HUES6 (cell line): ENCODE results near the gene SYNJ2.

Experiments
- H3K27ac ChIP-seq: 2 replicates; pipeline ENCODE4 v1.7.0; 2013; ENCODE audit warnings: low read depth, mild to moderate bottlenecking, low read length, inconsistent platforms
- H3K27me3 ChIP-seq: 2 replicates; pipeline ENCODE4 v1.6.1; 2013; ENCODE audit warnings: low read length; ENCODE audit not compliant: control insufficient read depth, insufficient read depth
- H3K36me3 ChIP-seq: 2 replicates; pipeline ENCODE4 v1.6.1; 2013; ENCODE audit warnings: low read length; ENCODE audit not compliant: control insufficient read depth, insufficient read depth
- H3K4me1 ChIP-seq: 2 replicates; pipeline ENCODE4 v1.6.1; 2013; ENCODE audit warnings: low read length; ENCODE audit not compliant: control insufficient read depth, insufficient read depth
- H3K4me3 ChIP-seq: 2 replicates; pipeline ENCODE4 v1.5.1; 2013; ENCODE audit warnings: low read depth, low read length
- H3K9ac ChIP-seq: one replicate; pipeline ENCODE4 v1.6.1; 2013; ENCODE audit warnings: mild to moderate bottlenecking, low read length
- H3K9me3 ChIP-seq: 2 replicates; pipeline ENCODE4 v1.6.1; 2013; ENCODE audit warnings: low read depth, low read length; ENCODE audit not compliant: control insufficient read depth, insufficient read depth

Gene SYNJ2

DNA sequence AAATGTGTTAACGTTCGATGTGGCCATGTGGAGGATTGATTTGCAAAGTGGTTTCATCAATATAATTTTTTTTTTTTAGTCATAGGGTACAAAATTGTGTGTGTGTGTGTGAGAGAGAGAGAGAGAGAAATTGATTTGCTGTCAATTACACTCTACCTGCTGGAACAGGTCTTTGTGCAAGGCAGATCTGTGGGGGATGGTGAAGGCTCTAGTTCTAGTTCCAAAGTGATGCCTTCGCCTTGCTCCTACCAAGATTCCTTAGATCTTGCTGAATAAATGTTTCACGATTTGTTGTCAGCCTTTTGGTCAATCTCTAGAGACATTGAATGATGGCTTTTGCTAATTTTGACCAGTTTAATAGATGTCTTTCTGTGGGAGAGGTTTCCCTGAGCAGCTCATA, 121.6 kb downstream of the SYNJ2 start:
- Histone ChIP-seq H3K4me3 (no peak overlapping the region), H3K36me3 (no peaks in the 10 kb centered on the region), H3K9ac (no peak overlapping the region), H3K27me3 (no peaks in the 10 kb centered on the region), H3K4me1 (no peaks in the 10 kb centered on the region), H3K27ac (no peak overlapping the region), H3K9me3 (no peaks in the 10 kb centered on the region)

DNA sequence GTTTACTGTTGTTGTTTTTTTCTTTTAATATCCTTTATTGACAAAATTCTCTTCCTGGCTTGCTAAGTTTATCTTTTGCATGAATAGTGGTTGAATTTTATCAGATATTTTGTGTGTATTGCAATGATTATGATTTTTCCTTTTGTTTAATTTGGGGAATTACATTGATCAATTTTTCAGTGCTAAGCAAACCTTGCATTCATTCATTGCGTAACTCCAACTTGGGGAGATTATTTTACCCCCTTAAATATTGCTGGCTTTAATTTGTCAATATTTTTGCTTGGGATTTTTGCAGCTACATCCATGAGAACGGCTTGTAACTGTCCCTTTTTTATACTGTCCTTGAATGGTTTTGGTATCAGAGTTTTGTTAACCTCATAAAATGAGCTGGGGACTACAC, 123.0 kb downstream of the SYNJ2 start:
- H3K36me3 ChIP-seq = peaks cover 8% of the 10 kb centered on the region
- H3K9ac ChIP-seq = no peak overlapping the region
- H3K4me3 ChIP-seq = no peak overlapping the region
- H3K27me3 ChIP-seq = no peaks in the 10 kb centered on the region
- H3K9me3 ChIP-seq = no peaks in the 10 kb centered on the region
- H3K27ac ChIP-seq = no peak overlapping the region
- H3K4me1 ChIP-seq = no peaks in the 10 kb centered on the region

DNA sequence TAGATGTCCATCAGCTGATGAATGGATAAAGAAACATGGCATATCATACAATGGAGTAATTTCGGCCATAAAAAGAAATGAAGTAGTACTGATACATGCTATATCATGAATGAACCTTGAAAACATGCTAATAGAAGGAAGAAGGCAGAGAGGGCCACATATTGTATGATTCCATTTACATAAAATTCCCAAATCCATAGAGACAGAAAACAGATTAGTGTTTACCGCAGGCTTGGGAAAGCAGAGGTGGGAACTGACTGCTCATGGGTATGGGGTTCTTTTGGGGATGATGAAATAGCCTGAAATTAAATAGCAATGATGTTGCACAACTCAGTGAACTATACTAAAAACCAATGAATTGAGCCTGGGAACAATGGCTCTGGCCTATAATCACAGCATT, 128.1 kb downstream of the SYNJ2 start:
- Histone ChIP-seq H3K27ac (no peak overlapping the region), H3K4me1 (no peaks in the 10 kb centered on the region), H3K4me3 (no peak overlapping the region), H3K27me3 (no peaks in the 10 kb centered on the region), H3K9ac (no peak overlapping the region), H3K36me3 (peaks cover 24% of the 10 kb centered on the region), H3K9me3 (no peaks in the 10 kb centered on the region)

DNA sequence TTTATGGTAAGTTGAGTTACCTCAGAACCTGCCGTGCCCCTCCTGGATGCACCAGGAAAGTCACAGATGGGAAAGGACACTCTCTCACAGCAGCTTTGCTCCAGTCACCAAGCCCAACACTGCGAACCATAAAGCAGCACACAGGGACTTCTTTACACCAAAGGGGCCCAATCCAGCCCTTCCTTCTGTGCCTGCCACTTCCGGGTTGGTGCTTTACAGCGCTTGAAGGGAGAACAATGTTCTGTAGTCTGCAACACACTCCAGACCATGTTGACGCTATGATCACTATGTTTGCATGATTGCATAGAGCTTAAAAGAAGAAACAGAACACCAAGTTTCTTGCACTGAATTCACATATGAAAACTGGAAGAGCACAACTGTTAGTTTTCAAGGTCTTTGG, 129.3 kb downstream of the SYNJ2 start:
- Histone ChIP-seq H3K27ac (no peak overlapping the region), H3K9me3 (no peaks in the 10 kb centered on the region), H3K36me3 (peaks cover 29% of the 10 kb centered on the region), H3K27me3 (no peaks in the 10 kb centered on the region), H3K4me3 (no peak overlapping the region), H3K9ac (no peak overlapping the region), H3K4me1 (no peaks in the 10 kb centered on the region)

DNA sequence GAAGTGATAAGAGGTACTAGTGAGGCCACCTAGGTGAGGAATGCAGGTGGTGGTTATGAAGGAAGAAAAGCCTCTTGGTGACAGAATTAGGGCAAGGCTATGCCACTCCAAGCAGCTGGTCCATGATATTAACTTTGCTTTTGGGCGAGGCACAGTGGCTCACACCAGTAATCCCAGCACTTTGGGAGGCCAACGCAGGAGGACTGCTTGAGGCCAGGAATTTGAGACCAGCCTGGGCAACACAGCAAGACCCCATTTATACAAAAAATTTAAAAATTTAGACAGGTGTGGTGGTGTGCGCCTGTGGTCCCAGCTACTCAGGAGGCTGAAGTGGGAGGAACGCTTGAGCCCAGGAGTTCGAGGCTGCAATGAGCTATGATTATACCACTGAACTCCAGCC, 130.3 kb downstream of the SYNJ2 start:
- Histone ChIP-seq H3K9ac (no peak overlapping the region), H3K9me3 (no peaks in the 10 kb centered on the region), H3K4me1 (no peaks in the 10 kb centered on the region), H3K27ac (no peak overlapping the region), H3K4me3 (no peak overlapping the region), H3K36me3 (peaks cover 32% of the 10 kb centered on the region), H3K27me3 (no peaks in the 10 kb centered on the region)

DNA sequence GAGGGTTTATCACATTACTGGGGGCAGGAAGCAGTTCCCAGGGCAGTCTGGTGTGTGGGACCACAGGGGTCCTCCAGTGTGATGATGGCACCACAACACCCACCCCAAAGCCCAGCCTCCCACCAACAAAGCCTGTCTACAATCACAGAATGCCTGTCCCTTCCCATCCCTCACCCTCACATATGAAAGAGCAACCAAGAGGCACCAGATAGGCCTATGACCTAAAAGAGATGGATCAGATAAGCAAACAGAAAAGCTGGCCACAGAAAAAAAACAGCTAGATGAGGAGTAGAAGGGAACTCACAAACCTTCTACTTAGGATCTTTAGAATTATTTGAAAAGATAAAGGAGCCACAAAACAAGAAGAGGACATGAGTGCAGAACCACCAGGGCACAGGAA, 132.1 kb downstream of the SYNJ2 start:
- H3K9me3 ChIP-seq = no peaks in the 10 kb centered on the region
- H3K27ac ChIP-seq = no peak overlapping the region
- no peak overlapping the region for H3K4me3 ChIP-seq
- no peaks in the 10 kb centered on the region for H3K4me1 ChIP-seq
- H3K27me3 ChIP-seq = no peaks in the 10 kb centered on the region
- peaks cover 28% of the 10 kb centered on the region for H3K36me3 ChIP-seq
- H3K9ac ChIP-seq = no peak overlapping the region

DNA sequence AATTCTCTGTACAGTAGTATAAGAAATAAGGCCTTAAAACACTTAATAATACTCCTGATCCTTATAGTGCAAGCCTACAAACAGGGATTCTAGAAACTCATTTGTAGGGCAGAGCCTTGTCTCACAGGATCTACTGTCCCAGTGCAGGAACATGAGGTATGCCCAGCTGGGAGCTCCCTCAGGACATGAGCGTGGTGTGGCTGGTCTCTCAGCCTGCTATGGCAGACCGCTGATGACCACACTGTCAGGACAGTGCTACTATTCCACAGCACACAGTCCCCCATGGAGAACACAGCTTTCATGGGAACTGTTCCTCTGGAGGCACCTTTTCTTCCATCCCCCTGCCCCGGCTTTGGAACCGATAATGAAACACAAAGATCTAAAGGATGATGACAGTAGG, 133.4 kb downstream of the SYNJ2 start:
- no peak overlapping the region for H3K9ac ChIP-seq
- no peaks in the 10 kb centered on the region for H3K9me3 ChIP-seq
- H3K4me3 ChIP-seq = no peak overlapping the region
- no peaks in the 10 kb centered on the region for H3K27me3 ChIP-seq
- H3K27ac ChIP-seq = no peak overlapping the region
- peaks cover 24% of the 10 kb centered on the region for H3K36me3 ChIP-seq
- no peaks in the 10 kb centered on the region for H3K4me1 ChIP-seq

DNA sequence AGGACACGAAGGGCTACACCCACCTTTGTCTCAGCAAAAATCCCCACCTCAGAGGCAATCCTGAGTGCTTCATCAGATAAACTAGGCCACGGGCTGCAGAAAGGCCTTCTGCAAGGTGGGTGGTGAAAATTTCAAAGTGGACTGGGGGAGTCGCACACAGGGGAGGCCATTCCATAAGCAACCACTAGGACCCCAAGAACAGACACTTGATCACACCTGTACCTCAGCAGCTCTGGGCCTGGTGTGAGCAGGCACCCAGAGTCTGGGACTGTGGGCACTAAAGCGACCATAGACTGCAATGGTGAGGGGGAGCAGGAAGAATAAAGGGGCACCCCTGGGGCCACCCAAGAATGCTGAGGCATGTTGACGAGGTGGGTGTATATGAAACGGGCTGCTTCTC, 133.8 kb downstream of the SYNJ2 start:
- H3K27ac ChIP-seq = no peak overlapping the region
- H3K27me3 ChIP-seq = no peaks in the 10 kb centered on the region
- no peaks in the 10 kb centered on the region for H3K9me3 ChIP-seq
- peaks cover 21% of the 10 kb centered on the region for H3K36me3 ChIP-seq
- no peaks in the 10 kb centered on the region for H3K4me1 ChIP-seq
- no peak overlapping the region for H3K4me3 ChIP-seq
- H3K9ac ChIP-seq = no peak overlapping the region

DNA sequence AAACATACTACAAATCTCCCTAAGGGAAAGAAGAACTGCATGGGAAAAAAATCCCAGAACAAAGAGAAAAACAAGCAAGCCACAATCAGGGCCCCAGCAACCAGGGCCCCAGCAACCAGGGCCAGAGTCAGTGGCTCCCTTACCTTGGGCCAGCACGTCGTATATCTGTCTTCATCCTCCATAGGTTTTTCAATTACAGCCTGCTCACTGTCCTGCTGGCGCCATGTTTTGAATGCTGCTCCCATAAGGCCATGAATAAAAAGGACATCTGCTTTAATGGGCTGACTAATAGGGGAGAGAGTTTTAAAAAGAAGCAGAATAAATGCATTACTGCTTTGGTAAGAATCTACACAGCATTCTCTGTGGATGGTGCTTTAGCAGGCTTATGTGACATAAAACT, 137.2 kb downstream of the SYNJ2 start:
- Histone ChIP-seq H3K36me3 (peaks cover 8% of the 10 kb centered on the region), H3K4me1 (no peaks in the 10 kb centered on the region), H3K9ac (no peak overlapping the region), H3K27ac (no peak overlapping the region), H3K9me3 (no peaks in the 10 kb centered on the region), H3K4me3 (no peak overlapping the region), H3K27me3 (no peaks in the 10 kb centered on the region)

DNA sequence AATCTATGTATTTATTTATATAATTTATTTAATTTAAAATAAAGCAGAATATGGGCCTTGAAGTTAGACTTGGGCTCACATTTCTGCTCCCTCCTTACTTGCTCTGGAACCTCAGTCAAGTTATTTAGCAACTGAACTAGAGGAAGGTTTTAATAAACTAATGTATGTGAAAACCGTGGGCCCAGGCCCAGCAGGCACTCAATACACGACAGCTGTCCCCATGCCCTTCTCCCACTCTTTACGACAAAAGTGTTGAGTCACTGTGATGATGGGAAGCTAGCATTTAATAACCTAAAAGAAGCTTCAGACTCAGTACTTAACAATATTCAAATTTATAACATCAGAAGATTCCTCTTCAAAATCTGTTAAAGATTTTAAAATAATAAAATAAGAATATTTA, 139.7 kb downstream of the SYNJ2 start:
- Histone ChIP-seq H3K36me3 (no peaks in the 10 kb centered on the region; the same call in none of the 2 replicates), H3K9ac (no peak overlapping the region), H3K27me3 (no peaks in the 10 kb centered on the region), H3K9me3 (no peaks in the 10 kb centered on the region), H3K4me3 (no peak overlapping the region), H3K4me1 (no peaks in the 10 kb centered on the region), H3K27ac (no peak overlapping the region)

DNA sequence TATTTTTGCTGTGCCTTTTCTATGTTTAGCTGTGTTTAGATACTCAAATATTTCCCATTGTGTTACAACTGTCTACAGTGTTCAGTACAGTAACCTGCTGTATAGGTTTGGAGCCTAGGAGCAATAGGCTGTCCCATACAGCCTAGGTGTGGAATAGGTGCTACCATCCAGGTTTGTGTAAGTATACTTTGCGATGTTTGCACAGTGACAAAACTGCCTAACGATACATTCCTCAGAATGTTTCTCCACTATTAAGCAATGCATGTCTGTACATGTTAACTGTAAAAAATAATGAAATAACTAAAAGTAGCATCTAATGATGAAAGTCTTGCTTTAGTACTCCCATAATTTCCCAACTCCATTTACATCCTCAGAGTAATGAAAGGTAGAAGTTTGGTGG, 140.4 kb downstream of the SYNJ2 start:
- no peak overlapping the region for H3K27ac ChIP-seq
- H3K27me3 ChIP-seq = no peaks in the 10 kb centered on the region
- no peaks in the 10 kb centered on the region for H3K9me3 ChIP-seq
- H3K9ac ChIP-seq = no peak overlapping the region
- H3K36me3 ChIP-seq = no peaks in the 10 kb centered on the region; the same call in none of the 2 replicates
- H3K4me3 ChIP-seq = no peak overlapping the region
- H3K4me1 ChIP-seq = no peaks in the 10 kb centered on the region

DNA sequence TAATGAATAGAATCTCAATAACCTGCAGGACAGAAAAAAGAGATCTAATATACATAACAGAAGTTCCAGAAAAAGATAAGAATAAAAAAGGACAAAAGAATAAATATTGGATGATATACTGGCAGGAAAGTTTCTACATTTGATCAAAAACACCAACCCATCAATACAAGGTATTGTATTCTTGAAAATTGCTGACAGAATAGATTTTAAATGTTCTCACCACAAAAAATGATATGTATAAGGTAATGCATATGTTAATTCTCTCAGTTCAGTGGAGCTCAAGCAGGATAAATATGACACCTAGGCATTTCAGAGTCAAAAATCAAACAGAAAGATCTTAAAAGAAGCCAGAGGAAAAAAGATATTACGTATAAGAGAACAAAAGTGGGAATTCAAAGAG, 142.6 kb downstream of the SYNJ2 start:
- no peak overlapping the region for H3K9ac ChIP-seq
- H3K36me3 ChIP-seq = no peaks in the 10 kb centered on the region; the same call in none of the 2 replicates
- H3K27ac ChIP-seq = no peak overlapping the region

More for the DNA sequence above, 142.6 kb downstream of the SYNJ2 start:
- Histone ChIP-seq H3K4me1 (no peaks in the 10 kb centered on the region), H3K27me3 (no peaks in the 10 kb centered on the region), H3K9me3 (no peaks in the 10 kb centered on the region), H3K4me3 (no peak overlapping the region)
